GM12872 (cell line): ENCODE data around the gene RHCG.

Experiments used
- TF ChIP-seq, protein P1 (sequence below): IDR thresholded peaks from 3 replicates; pipeline ENCODE4 v1.5.1; 2011; ENCODE audit warnings: low read depth, mild to moderate bottlenecking, low read length, moderate library complexity; ENCODE audit not compliant: insufficient read depth

The RHCG gene

DNA sequence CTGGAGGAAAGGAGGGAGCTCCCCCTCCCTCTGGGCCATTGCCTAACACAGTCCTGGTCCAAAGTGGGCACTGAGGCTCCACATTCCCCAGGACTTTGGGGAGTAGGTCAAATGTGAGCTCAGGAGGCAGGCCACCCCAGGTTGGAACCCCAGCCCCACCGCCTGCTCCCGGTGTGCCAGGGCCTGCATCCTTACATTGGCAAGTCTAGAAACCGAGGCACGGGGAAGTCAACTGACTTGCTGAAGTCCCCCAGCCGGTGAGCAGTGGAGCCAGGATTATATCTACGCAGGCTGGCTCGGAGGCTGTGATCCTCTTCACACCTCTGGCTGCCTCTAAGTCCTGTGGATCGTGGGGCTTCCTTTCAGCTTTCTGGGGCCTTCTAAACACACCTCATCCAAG lies 48.7 kb downstream of the RHCG start:
- TF ChIP-seq, protein P1, sequence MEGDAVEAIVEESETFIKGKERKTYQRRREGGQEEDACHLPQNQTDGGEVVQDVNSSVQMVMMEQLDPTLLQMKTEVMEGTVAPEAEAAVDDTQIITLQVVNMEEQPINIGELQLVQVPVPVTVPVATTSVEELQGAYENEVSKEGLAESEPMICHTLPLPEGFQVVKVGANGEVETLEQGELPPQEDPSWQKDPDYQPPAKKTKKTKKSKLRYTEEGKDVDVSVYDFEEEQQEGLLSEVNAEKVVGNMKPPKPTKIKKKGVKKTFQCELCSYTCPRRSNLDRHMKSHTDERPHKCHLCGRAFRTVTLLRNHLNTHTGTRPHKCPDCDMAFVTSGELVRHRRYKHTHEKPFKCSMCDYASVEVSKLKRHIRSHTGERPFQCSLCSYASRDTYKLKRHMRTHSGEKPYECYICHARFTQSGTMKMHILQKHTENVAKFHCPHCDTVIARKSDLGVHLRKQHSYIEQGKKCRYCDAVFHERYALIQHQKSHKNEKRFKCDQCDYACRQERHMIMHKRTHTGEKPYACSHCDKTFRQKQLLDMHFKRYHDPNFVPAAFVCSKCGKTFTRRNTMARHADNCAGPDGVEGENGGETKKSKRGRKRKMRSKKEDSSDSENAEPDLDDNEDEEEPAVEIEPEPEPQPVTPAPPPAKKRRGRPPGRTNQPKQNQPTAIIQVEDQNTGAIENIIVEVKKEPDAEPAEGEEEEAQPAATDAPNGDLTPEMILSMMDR, result no peak

DNA sequence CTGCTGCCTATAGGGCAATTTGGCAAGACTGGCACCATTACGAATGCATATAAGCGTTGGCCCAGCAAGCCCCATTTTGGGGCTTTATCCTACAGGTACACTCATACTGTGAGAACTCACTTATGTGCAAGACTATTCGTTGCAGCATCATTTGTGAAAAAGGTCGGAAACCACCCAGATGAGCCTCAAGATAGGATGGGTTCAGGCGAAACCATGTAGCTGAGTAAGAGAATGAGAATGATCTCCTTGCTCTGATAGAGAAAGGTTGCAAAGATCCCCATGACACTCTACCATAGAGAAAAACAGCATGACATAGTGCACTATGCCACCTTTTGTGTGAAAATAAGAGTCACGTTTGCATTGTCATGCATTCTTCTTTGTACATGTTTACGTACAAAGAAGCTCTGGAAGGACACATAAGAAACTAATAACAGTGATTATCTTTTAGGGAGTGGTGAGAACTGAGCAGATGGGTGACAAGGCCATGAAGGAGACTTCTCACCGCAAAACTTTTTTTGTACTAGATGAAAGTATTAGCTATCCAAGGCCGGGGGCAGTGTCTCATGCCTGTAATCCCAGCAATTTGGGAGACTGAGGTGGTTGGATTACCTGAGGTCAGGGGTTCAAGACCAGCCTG lies 50.0 kb downstream of the RHCG start:
- TF ChIP-seq, protein P1, result no peak

DNA sequence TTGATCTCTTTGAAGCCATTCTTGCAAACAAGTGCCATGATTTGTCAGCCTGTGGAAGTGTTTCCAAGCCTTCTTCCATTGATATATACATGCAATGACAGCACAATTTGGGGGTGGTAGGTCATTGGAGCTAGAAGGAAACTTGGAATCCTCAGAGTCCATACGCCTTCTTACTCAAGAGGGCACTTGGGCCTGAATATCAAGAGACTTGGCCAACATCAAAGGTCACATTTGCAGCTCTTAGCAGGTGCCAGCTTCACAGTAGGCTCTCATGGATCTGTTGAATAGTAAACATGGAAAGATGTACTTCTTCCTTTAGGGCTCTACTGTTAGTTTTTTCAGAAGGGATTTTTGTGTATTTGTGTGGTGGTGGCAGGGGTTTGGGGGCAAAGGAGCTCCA lies 50.9 kb downstream of the RHCG start:
- TF ChIP-seq, protein P1, result no peak

DNA sequence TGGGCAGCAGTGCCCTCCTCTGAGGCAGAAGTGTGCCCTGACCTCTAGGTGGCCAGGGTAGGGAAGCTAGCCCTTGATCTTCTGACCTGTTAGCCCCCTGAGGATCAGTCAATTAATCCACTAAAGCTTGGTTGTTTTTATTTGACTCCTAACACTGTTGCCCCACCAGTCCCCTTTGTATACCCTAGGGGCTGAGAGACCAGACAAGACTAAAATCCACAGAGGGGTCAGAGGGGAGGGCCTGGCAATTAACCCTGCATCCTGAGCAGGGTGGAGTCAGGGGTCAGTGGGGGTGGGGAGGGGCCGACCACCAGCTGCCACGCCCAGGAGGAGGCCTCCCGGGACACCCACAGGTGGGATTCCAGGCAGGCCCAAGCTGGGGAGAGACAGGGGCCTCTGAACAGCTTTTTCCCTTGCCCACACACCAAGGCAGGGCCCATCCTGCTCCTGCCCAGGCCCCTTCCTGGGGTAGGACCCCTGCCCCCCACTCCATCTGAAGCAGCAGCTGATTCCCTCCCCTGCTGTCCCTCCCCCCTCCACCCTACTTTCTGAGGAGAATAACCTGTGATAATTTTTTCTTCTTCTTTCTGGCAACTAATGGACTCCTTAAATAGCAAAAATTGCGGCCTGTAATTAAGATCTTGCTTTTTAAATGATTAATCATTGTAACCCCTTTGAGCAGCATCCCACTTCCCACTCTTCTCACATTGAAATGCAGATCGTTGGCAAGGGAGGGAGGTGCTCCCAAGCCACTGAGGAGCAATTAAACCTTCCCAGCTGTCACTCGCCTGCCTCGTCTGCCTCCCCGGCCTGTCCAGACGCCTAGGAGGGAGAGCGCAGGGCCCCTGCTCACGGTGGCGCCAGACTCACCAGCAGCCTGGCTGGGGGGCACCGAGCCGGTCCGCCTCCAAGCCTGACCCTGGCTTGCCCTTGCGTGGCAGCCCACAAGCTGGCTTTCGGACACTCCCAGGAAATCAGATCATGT lies 51.9 kb downstream of the RHCG start:
- TF ChIP-seq, protein P1, result no peak

DNA sequence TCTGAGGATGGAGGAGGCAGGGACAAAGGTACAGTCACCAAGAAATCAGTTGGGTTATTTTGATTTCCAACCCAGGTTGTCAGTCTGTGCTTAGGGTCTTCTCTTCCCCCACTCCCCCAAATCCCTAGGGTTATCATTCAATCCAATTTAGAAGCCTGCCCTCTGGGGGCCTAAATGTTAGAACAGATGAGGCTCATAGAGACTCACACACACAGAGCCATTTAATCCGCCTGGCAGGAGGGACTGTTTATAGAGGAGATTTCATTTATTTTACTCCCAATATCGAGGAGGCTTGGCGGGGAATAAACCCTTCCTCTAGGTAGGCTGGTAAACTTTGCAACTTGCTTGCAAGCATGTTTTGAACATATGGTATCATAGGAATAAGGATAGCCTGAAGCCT lies 52.8 kb downstream of the RHCG start:
- TF ChIP-seq, protein P1, result 0 out of 3 replicates have a peak, but pooled peaks have one; percentile 4

DNA sequence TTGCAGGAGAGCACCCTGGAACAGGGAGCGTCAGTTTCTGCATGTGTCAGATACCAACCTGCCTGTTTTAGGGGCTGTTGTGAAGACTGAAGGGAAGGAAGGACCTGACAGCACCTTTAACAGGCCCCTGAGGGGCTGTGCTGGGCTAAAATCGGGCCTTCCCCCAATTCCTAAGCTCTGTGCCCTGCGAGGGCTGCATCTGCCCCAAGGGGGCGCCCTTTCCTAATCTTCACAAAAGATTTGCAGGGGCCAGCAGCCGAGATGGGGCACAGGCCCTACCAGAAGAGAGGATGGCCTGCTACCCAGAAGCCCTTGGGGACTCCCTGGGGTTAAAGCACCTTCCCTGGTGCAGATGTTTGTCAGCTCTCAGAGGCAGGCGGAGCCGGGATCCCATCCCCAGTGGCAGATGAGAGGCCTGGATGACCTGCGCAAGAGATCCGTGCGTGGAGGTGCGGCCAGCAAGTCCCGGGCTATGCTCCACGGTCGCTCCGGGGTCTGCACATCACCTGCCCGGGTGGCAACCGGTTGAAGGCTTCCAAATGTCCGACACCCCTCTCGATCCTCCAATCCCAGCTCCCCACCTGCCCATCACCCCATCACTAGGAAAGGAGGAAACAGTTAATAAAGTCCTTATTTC lies 53.6 kb downstream of the RHCG start:
- TF ChIP-seq, protein P1, result peak; percentile 75

DNA sequence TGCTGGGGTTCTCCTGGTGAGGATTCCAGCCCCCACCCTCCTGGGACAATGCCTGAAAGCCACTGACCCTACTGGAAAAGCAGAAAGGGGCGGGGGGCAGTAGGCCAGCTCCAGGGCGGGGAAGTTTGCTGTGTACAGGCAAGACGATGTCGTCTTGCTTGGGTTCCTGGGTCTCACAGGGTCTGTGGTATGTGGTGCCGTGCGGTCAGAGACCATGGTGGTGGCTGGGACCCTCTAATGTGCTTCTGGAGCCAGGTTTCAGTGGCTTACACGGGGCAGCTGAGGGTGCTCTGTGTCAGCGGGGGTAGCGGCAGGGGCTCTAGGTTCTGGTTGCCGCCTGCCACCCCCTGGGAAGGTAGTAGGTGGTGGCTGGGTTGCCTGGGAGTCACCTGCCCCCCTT lies 54.2 kb downstream of the RHCG start:
- TF ChIP-seq, protein P1, result no peak
